Endothelial cell of umbilical vein (primary cell): ENCODE results near the gene NDFIP1. TPM values are rescaled to one million over a fixed set of nuclear protein-coding genes. Genes with fewer than 3 reads are reported as not detected.

Experiments
- BruUV-seq: library from RNA; stranded (reverse); fragments of 400-500 nt; replicated peaks from 2 replicates; lab custom pipeline; 2021; lab: Mats Ljungman, UMichigan
- CTCF ChIA-PET: fragments of 300-600, 350-600 bp; sonication (Branson Sonifier 250); formaldehyde crosslinking; loops from one replicate; lab custom pipeline; 2021; ENCODE audit warnings: antibody characterized with exemption, inconsistent platforms; lab: Charles Lee
- POLR2A ChIA-PET: fragments of 300-600, 350-600 bp; sonication (Branson Sonifier 250); formaldehyde crosslinking; loops from one replicate; lab custom pipeline; 2021; ENCODE audit warnings: antibody characterized with exemption, inconsistent platforms; lab: Charles Lee
- DNase-seq: peaks from one replicate; pipeline ENCODE4 v3.0.0-alpha.2; 2011; ENCODE audit warnings: low read depth, low spot score
- FAIRE-seq: peaks from 2 replicates; lab custom pipeline; 2011; peaks lifted over from hg19 to GRCh38; lab: Jason Lieb, UNC
- H2AFZ ChIP-seq: 2 replicates; pipeline ENCODE4 v1.6.0; 2012; ENCODE audit warnings: low read depth, low read length, control low read depth, inconsistent platforms
- H3K27ac ChIP-seq: 2 replicates; pipeline ENCODE4 v1.5.1; 2011; ENCODE audit warnings: low read depth, mild to moderate bottlenecking, control low read depth, low read length, moderate library complexity; ENCODE audit not compliant: insufficient read depth
- H3K27me3 ChIP-seq, 2 experiments: 2 replicates each; pipeline versions ENCODE4 v1.6.0 to v1.6.1; 2011; ENCODE audit warnings: low read length in 2 of 2, mixed read lengths in 1 of 2; ENCODE audit not compliant: control insufficient read depth in 2 of 2, insufficient read depth in 2 of 2
- H3K36me3 ChIP-seq, 2 experiments: 2 replicates in 1 of 2; 3 replicates in 1 of 2; pipeline ENCODE4 v1.5.1; 2011; ENCODE audit warnings: low read length in 2 of 2, mild to moderate bottlenecking in 1 of 2, moderate library complexity in 1 of 2; ENCODE audit not compliant: control insufficient read depth in 2 of 2, insufficient read depth in 2 of 2; ENCODE audit errors: extremely low read depth in 1 of 2
- H3K4me1 ChIP-seq: 3 replicates; pipeline ENCODE4 v1.5.1; 2011; ENCODE audit warnings: mild to moderate bottlenecking, low read length; ENCODE audit not compliant: control insufficient read depth, insufficient read depth; ENCODE audit errors: extremely low read depth
- H3K4me2 ChIP-seq: 2 replicates; pipeline ENCODE4 v1.6.1; 2011; ENCODE audit warnings: low read length, control low read depth, mixed read lengths; ENCODE audit not compliant: insufficient read depth
- H3K4me3 ChIP-seq, 3 experiments: fragments of 200-600 bp in 1 of 3; sonication (generic), shearing (Covaris generic) in 1 of 3; replicated peaks in 1 of 3; 2 replicates each; pipeline ENCODE4 v1.5.1; 2011 to 2016; ENCODE audit warnings: control low read depth in 3 of 3, low read length in 3 of 3, mild to moderate bottlenecking in 2 of 3, inconsistent platforms in 1 of 3, low read depth in 1 of 3, moderate library complexity in 1 of 3; ENCODE audit not compliant: insufficient read depth in 1 of 3
- H3K79me2 ChIP-seq: 2 replicates; pipeline ENCODE4 v1.6.0; 2012; ENCODE audit warnings: low read length, inconsistent platforms; ENCODE audit not compliant: control insufficient read depth, insufficient read depth
- H3K9ac ChIP-seq: replicated peaks from 2 replicates; pipeline ENCODE3; 2011; ENCODE audit warnings: low read length, control low read depth; ENCODE audit not compliant: insufficient read depth; ENCODE audit errors: extremely low read depth
- H3K9me1 ChIP-seq: replicated peaks from 3 replicates; pipeline ENCODE4 v1.6.0; 2011; ENCODE audit warnings: mild to moderate bottlenecking, low read length; ENCODE audit not compliant: control insufficient read depth, insufficient read depth; ENCODE audit errors: extremely low read depth
- H3K9me3 ChIP-seq: replicated peaks from 2 replicates; pipeline ENCODE4 v1.5.1; 2012; ENCODE audit warnings: low read length, inconsistent platforms; ENCODE audit not compliant: control insufficient read depth, insufficient read depth
- H4K20me1 ChIP-seq: replicated peaks from 2 replicates; pipeline ENCODE3; 2011; ENCODE audit warnings: mild to moderate bottlenecking, low read length; ENCODE audit not compliant: control insufficient read depth, insufficient read depth; ENCODE audit errors: extremely low read depth
- EZH2 ChIP-seq: IDR thresholded peaks from 2 replicates; pipeline ENCODE4 v1.6.1; 2012; ENCODE audit warnings: borderline replicate concordance, low read depth, mild to moderate bottlenecking, moderate library complexity, low read length, inconsistent platforms; ENCODE audit not compliant: severe bottlenecking
- FOS ChIP-seq: IDR thresholded peaks from 2 replicates; pipeline ENCODE4 v1.6.1; 2011; ENCODE audit warnings: mild to moderate bottlenecking, low read length, moderate library complexity, borderline replicate concordance; ENCODE audit not compliant: insufficient read depth
- GATA2 ChIP-seq: IDR thresholded peaks from 2 replicates; pipeline ENCODE4 v1.7.0; 2011; ENCODE audit warnings: low read depth, mild to moderate bottlenecking, moderate library complexity, mixed read lengths, low read length; ENCODE audit not compliant: insufficient read length, insufficient read depth
- JUN ChIP-seq: IDR thresholded peaks from 2 replicates; pipeline ENCODE4 v1.6.1; 2011; ENCODE audit warnings: borderline replicate concordance, low read depth; ENCODE audit not compliant: insufficient read length, insufficient read depth
- MYC ChIP-seq: IDR thresholded peaks from one replicate; pipeline ENCODE4 v1.6.1; 2011; ENCODE audit warnings: mild to moderate bottlenecking, low read depth, low read length
- POLR2A ChIP-seq: IDR thresholded peaks from 2 replicates; pipeline ENCODE4 v1.6.1; 2012; ENCODE audit warnings: low read depth, mild to moderate bottlenecking, control low read depth, low read length
- POLR2AphosphoS5 ChIP-seq: IDR thresholded peaks from 2 replicates; pipeline ENCODE4 v1.6.1; 2012; ENCODE audit warnings: low read depth, mild to moderate bottlenecking, control low read depth, low read length, moderate library complexity; ENCODE audit not compliant: insufficient read depth
- dilution Hi-C: fragments of 300-500 bp; cut with MboI; formaldehyde crosslinking; loops from one replicate; pipeline ENCODE4 v1.15.0; 2019; ENCODE audit warnings: low sequenced_read_pairs; ENCODE audit not compliant: extremely low pct_ligation_motif_present
- intact Hi-C: fragments of 100-400 bp; cut with micrococcal nuclease; formaldehyde crosslinking; loops from one replicate; pipeline ENCODE4 v1.10.0; 2022
- polyA plus RNA-seq, 4 experiments: library from polyadenylated mRNA; depleted of rRNA in 3 of 4; stranded (reverse) in 3 of 4; unstranded in 1 of 4; fragments of >200 nt; gene quantifications; 2 replicates each; pipeline versions ENCODE4 v1.2.1 to v1.2.3, GENCODE V29; 2011 to 2012; ENCODE audit warnings: missing spikeins in 1 of 4
- total RNA-seq: library from RNA; stranded (reverse); gene quantifications from 2 replicates; pipeline ENCODE4 v1.2.3, GENCODE V29; 2021
- TF ChIP-seq, protein P1 (sequence below): IDR thresholded peaks from 2 replicates; pipeline ENCODE4 v1.6.1; 2011; ENCODE audit not compliant: insufficient read depth, insufficient read length
- TF ChIP-seq, protein P2 (sequence below), 2 donors: IDR thresholded peaks; 1 replicate in 1 of 2; 2 replicates in 1 of 2; pipeline ENCODE4 v1.5.1; 2011; ENCODE audit warnings: low read length in 2 of 2, mild to moderate bottlenecking in 2 of 2, moderate library complexity in 2 of 2, control low read depth in 1 of 2, inconsistent platforms in 1 of 2, low read depth in 1 of 2; ENCODE audit not compliant: insufficient read depth in 1 of 2; ENCODE audit errors: extremely low read depth in 1 of 2

NDFIP1 gene
- total and polyA plus RNA-seq, 2 donors (not counting 3 experiments of a cell fraction or from before 2014, with no cell fraction given), result 12.3 to 42.6 TPM

DNA sequence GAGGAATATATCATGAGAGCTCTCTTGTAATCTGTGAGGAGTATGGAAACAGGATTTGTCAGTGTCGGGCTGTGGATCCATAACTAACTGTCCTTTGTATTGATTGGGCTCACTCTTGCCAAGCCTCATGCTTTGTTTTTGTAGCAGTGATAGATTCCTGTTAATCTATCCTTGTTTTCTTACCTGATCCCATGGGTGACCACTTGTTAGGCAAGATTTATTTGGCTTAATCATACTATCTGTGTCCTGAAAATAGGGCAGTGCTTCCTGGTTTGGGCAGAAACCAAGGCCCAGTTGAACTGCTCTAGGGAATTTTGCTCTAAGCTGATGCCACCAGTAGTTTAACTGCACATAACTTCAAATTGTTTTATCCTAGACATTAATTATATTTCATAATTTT is 6.1 kb downstream of the NDFIP1 start:
- TF ChIP-seq POLR2A (no peak), MYC (no peak), POLR2AphosphoS5 (no peak), EZH2 (no peak), JUN (no peak), FOS (no peak), GATA2 (no peak)
- TF ChIP-seq, protein P1, sequence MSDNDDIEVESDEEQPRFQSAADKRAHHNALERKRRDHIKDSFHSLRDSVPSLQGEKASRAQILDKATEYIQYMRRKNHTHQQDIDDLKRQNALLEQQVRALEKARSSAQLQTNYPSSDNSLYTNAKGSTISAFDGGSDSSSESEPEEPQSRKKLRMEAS, result no peak
- TF ChIP-seq, protein P2, sequence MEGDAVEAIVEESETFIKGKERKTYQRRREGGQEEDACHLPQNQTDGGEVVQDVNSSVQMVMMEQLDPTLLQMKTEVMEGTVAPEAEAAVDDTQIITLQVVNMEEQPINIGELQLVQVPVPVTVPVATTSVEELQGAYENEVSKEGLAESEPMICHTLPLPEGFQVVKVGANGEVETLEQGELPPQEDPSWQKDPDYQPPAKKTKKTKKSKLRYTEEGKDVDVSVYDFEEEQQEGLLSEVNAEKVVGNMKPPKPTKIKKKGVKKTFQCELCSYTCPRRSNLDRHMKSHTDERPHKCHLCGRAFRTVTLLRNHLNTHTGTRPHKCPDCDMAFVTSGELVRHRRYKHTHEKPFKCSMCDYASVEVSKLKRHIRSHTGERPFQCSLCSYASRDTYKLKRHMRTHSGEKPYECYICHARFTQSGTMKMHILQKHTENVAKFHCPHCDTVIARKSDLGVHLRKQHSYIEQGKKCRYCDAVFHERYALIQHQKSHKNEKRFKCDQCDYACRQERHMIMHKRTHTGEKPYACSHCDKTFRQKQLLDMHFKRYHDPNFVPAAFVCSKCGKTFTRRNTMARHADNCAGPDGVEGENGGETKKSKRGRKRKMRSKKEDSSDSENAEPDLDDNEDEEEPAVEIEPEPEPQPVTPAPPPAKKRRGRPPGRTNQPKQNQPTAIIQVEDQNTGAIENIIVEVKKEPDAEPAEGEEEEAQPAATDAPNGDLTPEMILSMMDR (IDR thresholded peaks at IDR 0.05; ENCODE audit: extremely low read depth in 1 of 2, insufficient read depth in 1 of 2, low read depth in 1 of 2, low read length in 2 of 2), result no peak
- Histone ChIP-seq H3K4me2 (no peak overlapping the region), H3K27ac (no peak overlapping the region), H3K27me3 (no peaks in the 10 kb centered on the region), H4K20me1 (peaks cover 13% of the 10 kb centered on the region), H3K4me1 (peaks cover 15% of the 10 kb centered on the region), H3K9me1 (no peaks in the 10 kb centered on the region), H2AFZ (no peak overlapping the region), H3K9ac (no peak overlapping the region), H3K4me3 (no peak overlapping the region), H3K36me3 (no peaks in the 10 kb centered on the region), H3K9me3 (no peaks in the 10 kb centered on the region), H3K79me2 (peaks cover 94% of the 10 kb centered on the region)
- no peak for FAIRE-seq
- POLR2A ChIA-PET, result no interaction called here
- no TSS peak for BruUV-seq
- no peak for DNase-seq
- CTCF ChIA-PET, result interaction anchor here (1.0 to 1.3 kb wide), 2 partner anchors 11 to 22 kb away, joined by 3 read pairs; no protein-coding TSS in a partner anchor
- intact Hi-C loops, result no loop called here
- dilution Hi-C loops, result no loop called here
